Fibroblast of peridontal ligament (primary cell): ENCODE data around the gene GPC6.
A peak's percentile ranks its signal among the peaks of the same experiment; 100 is the strongest.

Source experiments
- DNase-seq: peaks from one replicate; pipeline ENCODE4 v3.0.0-alpha.2; 2010; ENCODE audit errors: extremely low read depth

GPC6 gene

GRCh38 chr13:94109715-94110374, 883.2 kb downstream of the GPC6 start:
- DNase-seq, result no peak

GRCh38 chr13:94112227-94112626, 885.6 kb downstream of the GPC6 start:
- peak; percentile 98 for DNase-seq

- no peak for DNase-seq
These were observed 886.1 kb downstream of the GPC6 start for GRCh38 chr13:94112731-94113130.

- no peak for DNase-seq
These were observed 886.6 kb downstream of the GPC6 start for GRCh38 chr13:94113245-94113644.

GRCh38 chr13:94114166-94114565, 887.6 kb downstream of the GPC6 start:
- DNase-seq, result no peak

- DNase-seq, result no peak
These were observed 888.4 kb downstream of the GPC6 start for GRCh38 chr13:94115054-94115453.

GRCh38 chr13:94119360-94119936, 892.8 kb downstream of the GPC6 start:
- no peak for DNase-seq

GRCh38 chr13:94120878-94121277, 894.3 kb downstream of the GPC6 start:
- DNase-seq, result no peak

GRCh38 chr13:94121686-94122085, 895.1 kb downstream of the GPC6 start:
- peak; percentile 53 for DNase-seq

- DNase-seq, result no peak
These were observed 895.8 kb downstream of the GPC6 start for GRCh38 chr13:94122300-94122915.

- no peak for DNase-seq
These were observed 897.0 kb downstream of the GPC6 start for GRCh38 chr13:94123557-94123956.

- DNase-seq, result no peak
These were observed 901.8 kb downstream of the GPC6 start for GRCh38 chr13:94128430-94128829.

GRCh38 chr13:94129490-94129894, 902.9 kb downstream of the GPC6 start:
- DNase-seq, result peak; percentile 33

GRCh38 chr13:94138831-94139230, 912.2 kb downstream of the GPC6 start:
- DNase-seq, result no peak

GRCh38 chr13:94139393-94139995, 912.9 kb downstream of the GPC6 start:
- DNase-seq, result no peak

GRCh38 chr13:94140027-94140426, 913.4 kb downstream of the GPC6 start:
- DNase-seq, result no peak

- DNase-seq, result peak; percentile 44
These were observed 913.9 kb downstream of the GPC6 start for GRCh38 chr13:94140511-94140910.

- no peak for DNase-seq
These were observed 917.2 kb downstream of the GPC6 start for GRCh38 chr13:94143624-94144350.

GRCh38 chr13:94145966-94146365, 919.4 kb downstream of the GPC6 start:
- DNase-seq, result no peak

- no peak for DNase-seq
These were observed 927.0 kb downstream of the GPC6 start for GRCh38 chr13:94153586-94153985.

GRCh38 chr13:94154367-94154766, 927.8 kb downstream of the GPC6 start:
- DNase-seq, result peak; percentile 98

GRCh38 chr13:94157705-94158218, 931.2 kb downstream of the GPC6 start:
- peak; percentile 20 for DNase-seq
